ENCODE data around the gene ADPRM.

DNA sequence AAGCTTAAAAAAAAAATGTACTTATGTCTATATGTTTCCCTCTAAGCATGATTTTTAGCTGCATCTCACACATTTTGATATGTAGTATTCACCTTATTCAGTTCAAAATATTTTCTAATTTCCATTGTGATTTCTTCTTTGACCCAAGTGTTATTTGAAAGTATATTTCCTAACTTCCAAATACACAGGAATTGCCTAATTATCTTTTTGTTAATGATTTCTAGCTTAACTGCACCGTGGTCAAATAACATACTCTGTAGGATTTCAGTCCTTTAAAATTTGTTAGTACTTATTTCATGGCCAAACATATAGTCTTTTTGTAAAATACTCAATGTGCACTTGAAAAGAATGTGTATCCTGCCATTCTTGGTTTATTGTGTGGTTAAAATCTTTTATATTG lies 21.2 kb downstream of the ADPRM start:
- TF ChIP-seq, protein P1, sequence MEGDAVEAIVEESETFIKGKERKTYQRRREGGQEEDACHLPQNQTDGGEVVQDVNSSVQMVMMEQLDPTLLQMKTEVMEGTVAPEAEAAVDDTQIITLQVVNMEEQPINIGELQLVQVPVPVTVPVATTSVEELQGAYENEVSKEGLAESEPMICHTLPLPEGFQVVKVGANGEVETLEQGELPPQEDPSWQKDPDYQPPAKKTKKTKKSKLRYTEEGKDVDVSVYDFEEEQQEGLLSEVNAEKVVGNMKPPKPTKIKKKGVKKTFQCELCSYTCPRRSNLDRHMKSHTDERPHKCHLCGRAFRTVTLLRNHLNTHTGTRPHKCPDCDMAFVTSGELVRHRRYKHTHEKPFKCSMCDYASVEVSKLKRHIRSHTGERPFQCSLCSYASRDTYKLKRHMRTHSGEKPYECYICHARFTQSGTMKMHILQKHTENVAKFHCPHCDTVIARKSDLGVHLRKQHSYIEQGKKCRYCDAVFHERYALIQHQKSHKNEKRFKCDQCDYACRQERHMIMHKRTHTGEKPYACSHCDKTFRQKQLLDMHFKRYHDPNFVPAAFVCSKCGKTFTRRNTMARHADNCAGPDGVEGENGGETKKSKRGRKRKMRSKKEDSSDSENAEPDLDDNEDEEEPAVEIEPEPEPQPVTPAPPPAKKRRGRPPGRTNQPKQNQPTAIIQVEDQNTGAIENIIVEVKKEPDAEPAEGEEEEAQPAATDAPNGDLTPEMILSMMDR (IDR thresholded peaks at IDR 0.05): no peak
- TF ChIP-seq, protein P2, sequence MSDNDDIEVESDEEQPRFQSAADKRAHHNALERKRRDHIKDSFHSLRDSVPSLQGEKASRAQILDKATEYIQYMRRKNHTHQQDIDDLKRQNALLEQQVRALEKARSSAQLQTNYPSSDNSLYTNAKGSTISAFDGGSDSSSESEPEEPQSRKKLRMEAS (IDR thresholded peaks at IDR 0.05): no peak
- TF ChIP-seq RAD21 (conservative IDR thresholded peaks at IDR 0.05 in 1 of 2, IDR thresholded peaks at IDR 0.05 in 1 of 2): no peak
- no peak for TF ChIP-seq CEBPB (IDR thresholded peaks at IDR 0.05)

Measured in A549 (cell line).